Prostate gland (tissue), 2 donors: ENCODE data around the gene TCHHL1.
"Not testable (repeated sequence)": the region's sequence is repeated elsewhere in the genome, so short reads cannot be mapped to it uniquely, and the experiment has no call there.

Experiments used
- CTCF ChIP-seq, 4 experiments: fragments of 200-600 bp in 2 of 4; fragments of 450-650 bp in 2 of 4; sonication (generic) in 2 of 4; IDR thresholded peaks; 1 replicate in 3 of 4; 2 replicates in 1 of 4; pipeline ENCODE4 v1.5.1; 2016 to 2019; ENCODE audit warnings: antibody characterized with exemption in 4 of 4, mild to moderate bottlenecking in 2 of 4, moderate library complexity in 2 of 4
- POLR2A ChIP-seq: fragments of 450-650 bp; IDR thresholded peaks from one replicate; pipeline ENCODE4 v1.6.1; 2016; ENCODE audit warnings: antibody characterized with exemption, mild to moderate bottlenecking
- POLR2AphosphoS5 ChIP-seq: sonication (generic); formaldehyde crosslinking; IDR thresholded peaks from one replicate; pipeline ENCODE4 v1.6.1; 2017; ENCODE audit warnings: antibody characterized with exemption

- TF ChIP-seq CTCF (IDR thresholded peaks at IDR 0.05); POLR2AphosphoS5; POLR2A: not testable (repeated sequence)
Measured at GRCh38 chr1:152081026-152081425, 7.8 kb downstream of the TCHHL1 start.
